GM21423 (cell line): ENCODE results near the gene ARID4B.
A peak's percentile ranks its signal among the peaks of the same experiment; 100 is the strongest.
"Not testable (repeated sequence)": the region's sequence is repeated elsewhere in the genome, so short reads cannot be mapped to it uniquely, and the experiment has no call there.

Experiments
- ATAC-seq: cut with Tn5 transposase; IDR thresholded peaks from one replicate; pipeline ENCODE4 v1.9.1; 2021; ENCODE audit warnings: mild to moderate bottlenecking, moderate library complexity; ENCODE audit not compliant: unreplicated experiment

Gene ARID4B, protein sequence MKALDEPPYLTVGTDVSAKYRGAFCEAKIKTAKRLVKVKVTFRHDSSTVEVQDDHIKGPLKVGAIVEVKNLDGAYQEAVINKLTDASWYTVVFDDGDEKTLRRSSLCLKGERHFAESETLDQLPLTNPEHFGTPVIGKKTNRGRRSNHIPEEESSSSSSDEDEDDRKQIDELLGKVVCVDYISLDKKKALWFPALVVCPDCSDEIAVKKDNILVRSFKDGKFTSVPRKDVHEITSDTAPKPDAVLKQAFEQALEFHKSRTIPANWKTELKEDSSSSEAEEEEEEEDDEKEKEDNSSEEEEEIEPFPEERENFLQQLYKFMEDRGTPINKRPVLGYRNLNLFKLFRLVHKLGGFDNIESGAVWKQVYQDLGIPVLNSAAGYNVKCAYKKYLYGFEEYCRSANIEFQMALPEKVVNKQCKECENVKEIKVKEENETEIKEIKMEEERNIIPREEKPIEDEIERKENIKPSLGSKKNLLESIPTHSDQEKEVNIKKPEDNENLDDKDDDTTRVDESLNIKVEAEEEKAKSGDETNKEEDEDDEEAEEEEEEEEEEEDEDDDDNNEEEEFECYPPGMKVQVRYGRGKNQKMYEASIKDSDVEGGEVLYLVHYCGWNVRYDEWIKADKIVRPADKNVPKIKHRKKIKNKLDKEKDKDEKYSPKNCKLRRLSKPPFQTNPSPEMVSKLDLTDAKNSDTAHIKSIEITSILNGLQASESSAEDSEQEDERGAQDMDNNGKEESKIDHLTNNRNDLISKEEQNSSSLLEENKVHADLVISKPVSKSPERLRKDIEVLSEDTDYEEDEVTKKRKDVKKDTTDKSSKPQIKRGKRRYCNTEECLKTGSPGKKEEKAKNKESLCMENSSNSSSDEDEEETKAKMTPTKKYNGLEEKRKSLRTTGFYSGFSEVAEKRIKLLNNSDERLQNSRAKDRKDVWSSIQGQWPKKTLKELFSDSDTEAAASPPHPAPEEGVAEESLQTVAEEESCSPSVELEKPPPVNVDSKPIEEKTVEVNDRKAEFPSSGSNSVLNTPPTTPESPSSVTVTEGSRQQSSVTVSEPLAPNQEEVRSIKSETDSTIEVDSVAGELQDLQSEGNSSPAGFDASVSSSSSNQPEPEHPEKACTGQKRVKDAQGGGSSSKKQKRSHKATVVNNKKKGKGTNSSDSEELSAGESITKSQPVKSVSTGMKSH (N-terminal part only)

DNA sequence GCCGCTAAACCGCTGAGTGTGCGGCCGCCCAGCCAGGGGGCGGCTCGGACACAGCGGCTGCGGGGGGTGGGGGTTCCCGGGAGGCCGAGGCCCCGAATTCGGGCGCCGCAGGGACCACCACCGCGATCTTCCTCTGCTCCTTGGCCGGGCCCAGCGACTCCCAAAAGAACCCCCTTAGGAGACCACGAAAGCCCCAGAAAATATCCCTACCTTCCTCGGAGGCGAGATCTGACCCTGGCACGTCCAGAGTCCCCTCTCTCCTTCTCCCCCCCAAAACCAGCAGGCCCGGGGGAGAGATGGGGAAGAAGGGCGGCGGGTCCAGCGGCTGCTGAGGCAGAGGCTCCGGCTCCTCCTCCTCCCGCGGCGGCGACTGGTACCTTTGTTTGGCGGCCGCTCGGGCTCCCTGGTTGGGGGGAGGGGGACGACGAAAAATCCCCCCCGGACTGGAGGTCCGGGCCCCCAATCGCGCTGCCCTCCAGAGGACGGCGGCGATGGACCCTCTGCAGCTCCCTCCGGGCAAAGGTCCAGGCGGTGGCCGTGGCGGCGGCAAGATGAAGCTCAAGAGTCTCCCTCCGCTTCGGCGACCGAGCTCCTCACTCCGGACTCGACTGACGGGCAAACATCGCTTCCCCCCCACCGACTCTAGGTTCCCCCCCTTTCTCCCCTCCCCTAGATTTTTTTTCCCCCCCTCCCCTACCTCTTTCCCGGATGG is at the start of gene ARID4B:
ARID4B (minus strand) TSS at position 621 of the 712 bp plus-strand sequence. CDS start 1,260 bp downstream, outside the sequence.
- ATAC-seq: peak; percentile 9

- no peak for ATAC-seq
These were observed 48.1 kb upstream of the ARID4B start for GRCh38 chr1:235375919-235376605.

- ATAC-seq: no peak
These were observed 41.8 kb upstream of the ARID4B start for GRCh38 chr1:235369802-235370201.

DNA sequence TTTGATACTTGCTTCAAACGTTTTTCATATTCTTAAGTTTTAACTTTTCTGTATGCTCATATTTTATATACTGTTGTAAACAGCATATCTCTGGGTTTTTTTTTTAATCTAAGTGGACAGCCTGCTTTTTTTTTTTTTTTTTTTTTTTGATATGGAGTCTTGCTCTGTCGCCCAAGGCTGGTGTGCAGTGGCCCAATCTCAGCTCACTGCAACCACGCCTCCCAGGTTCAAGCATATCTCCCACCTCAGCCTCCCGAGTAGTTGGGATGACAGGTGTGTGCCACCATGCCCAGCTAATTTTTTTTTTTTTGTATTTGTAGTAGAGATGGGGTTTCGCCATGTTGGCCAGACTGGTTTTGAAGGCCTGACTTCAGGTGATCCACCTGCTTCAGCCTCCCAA is 40.4 kb upstream of the ARID4B start:
- ATAC-seq: no peak

DNA sequence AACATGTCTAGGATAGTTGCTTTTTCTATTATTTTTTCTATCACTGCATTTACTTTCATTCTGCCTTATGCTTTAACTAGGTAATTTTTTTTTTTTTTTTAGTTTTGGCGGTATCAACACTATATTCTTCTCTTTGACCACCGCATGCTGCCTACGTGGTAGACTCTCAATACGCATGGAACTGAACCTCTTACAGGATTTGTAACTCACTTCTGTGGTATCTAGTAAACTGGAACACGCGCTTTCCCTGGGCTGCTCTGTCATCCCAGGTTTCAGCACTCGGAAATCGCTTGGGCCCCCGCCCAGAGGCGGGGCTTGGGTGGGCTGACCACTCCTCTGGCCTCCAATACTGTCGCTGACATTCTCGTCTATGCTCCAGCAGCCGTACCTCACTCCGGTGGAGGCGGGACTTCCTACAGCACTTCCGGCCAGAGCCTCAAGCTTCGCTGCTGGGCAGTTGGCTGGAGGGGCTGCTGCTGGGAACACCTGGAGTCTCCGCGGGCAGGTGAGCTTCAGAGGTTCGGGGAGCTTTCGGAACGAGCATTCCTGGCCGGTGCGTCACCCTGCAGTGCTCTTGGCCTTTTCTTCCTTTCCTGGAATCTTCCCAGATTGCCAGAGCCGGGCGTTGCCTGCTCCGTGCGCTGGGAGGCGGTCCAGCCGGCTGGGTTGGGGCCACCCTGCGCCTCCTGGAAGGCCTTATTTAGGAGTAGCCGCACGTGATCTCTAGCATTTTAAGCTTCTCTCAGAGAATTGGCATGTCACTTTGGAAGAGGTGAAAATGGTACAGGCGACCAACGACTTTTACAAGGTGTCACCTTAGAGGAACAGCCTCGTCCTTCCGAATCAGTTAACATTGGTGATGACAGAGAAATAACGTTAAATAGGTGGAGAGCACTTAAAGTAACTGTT is 39.3 kb upstream of the ARID4B start, which contains the start of gene TBCE:
TBCE (plus strand) TSS at position 428 of the 909 bp plus-strand sequence. CDS start 12,623 bp downstream, outside the sequence.
- peak; percentile 100 for ATAC-seq

- no peak for ATAC-seq
These were observed 38.3 kb upstream of the ARID4B start for GRCh38 chr1:235366286-235366685.

GRCh38 chr1:235364189-235364588 is 36.2 kb upstream of the ARID4B start:
- not testable (repeated sequence) for ATAC-seq

DNA sequence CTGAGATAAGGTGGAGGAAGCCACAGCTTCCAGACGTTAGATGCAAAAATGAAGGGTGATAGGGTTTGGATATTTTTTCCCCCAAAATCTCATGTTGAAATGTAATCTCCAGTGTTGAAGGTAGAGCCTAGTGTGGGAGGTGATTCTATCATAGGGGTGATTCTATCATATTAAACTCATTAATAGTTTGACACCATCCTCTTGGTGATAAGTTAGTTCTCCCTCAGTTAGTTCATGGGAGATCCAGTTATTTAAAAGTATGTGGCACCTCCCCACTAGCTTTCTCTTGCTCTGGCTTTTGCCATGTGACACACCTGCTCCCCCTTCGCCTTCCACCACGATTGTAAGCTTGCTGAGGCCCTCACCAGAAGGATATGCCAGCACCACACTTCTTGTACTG is 30.9 kb upstream of the ARID4B start:
- no peak for ATAC-seq

DNA sequence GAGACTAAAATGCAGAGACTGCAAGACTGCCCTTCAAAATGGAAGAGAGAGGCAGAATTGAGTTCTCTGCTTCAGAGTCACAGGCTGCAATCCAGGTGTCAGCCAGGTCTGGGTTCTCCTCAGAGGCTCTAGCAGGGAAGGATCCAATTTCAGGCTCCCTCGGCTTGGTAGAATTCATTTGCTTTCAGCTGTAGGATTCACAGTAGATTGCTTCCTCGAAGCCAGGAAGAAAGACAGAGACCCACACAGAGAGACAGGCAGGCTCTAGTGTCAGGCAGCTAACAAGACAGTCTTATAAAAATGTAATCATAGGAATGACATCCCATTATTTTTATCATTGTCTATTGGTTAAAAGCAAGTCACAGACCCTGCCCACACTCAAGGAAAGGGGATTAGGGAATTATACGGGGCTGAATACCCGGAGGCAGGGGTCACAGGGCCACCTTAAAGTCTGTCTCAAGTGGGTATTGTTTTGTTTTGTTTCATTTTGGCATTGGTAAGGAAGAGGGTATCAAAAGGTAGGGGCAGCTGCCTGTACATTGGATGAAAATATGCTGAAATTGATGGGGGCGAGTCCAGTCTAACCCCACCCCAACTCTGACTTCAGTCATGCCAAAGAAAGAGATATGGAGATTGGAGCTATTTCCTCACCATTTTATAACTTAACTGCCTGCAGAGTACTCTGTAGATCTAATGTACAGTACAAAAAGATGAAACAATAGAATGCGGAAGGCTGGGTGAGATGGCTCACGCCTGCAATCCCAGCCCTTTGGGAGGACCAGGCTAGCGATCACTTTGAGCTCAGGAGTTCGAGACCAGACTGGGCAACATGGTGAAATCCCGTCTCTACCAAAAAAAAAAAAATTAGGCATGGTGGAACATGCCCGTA is 29.8 kb upstream of the ARID4B start:
- ATAC-seq: no peak

DNA sequence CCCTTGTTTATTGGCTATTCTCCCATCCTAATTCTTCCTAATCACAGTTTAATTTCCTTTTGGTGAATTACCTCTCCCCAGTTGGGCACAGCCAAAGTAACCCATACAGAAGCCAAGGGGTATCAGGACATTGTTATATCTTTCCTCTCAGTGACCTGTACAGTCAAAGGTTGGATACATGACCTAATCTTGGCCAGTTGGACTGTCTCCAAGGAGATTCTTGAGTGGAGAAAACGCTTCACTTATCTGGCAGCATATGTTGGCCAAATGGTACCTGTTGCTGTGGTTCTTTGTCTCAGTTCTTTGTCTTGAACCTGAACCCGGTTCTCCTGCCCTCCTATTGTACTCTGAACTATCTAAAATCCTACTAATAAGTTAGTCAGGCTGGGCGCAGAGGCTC is 23.9 kb upstream of the ARID4B start:
- no peak for ATAC-seq

DNA sequence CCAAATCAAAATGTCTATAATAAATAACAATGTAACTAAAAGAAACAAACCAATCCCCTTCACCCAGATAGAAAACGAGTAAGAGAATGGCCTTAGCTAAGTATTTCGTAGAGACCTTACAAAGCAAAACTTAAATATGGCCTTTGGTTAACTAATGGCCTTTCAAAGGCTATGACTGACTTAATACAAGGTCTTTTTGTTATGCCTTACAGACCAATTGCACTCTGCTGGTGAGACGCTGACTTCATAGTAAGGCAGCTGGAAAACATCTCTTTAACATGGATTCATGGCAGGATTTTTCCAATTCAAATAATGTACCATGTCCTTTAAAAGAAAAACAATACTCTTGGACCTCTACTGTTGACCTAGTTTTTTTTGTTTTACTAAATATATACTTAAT is 23.5 kb upstream of the ARID4B start:
- no peak for ATAC-seq

DNA sequence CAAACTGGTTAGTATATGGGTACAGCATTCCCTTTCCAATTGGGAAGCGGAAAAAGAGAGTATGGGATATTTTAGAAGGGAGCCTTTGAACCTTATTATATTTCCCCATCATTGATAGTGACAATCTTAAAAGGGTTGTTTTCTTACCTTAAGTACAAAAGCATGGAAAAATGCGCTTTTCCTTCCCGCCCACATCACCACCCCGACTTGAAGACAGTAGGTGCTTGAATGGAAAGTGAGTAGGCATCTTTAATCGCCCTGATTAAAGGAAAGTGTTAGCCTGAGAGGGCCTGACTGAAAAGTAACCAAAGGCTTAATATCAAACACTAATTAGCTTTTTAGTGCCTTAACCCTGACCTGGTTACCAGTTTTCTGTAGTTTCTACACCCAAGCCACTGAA is 15.7 kb upstream of the ARID4B start:
- no peak for ATAC-seq

DNA sequence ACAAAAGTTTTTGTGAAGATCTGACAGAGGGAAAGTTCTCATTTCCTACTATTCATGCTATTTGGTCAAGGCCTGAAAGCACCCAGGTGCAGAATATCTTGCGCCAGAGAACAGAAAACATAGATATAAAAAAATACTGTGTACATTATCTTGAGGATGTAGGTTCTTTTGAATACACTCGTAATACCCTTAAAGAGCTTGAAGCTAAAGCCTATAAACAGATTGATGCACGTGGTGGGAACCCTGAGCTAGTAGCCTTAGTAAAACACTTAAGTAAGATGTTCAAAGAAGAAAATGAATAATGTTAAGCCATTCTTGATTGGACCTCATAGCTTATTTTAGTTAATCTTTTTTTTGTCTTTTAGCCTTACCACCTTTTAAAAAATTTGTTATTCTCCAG is 14.5 kb upstream of the ARID4B start:
- no peak for ATAC-seq

GRCh38 chr1:235342039-235342438 is 14.1 kb upstream of the ARID4B start:
- no peak for ATAC-seq

DNA sequence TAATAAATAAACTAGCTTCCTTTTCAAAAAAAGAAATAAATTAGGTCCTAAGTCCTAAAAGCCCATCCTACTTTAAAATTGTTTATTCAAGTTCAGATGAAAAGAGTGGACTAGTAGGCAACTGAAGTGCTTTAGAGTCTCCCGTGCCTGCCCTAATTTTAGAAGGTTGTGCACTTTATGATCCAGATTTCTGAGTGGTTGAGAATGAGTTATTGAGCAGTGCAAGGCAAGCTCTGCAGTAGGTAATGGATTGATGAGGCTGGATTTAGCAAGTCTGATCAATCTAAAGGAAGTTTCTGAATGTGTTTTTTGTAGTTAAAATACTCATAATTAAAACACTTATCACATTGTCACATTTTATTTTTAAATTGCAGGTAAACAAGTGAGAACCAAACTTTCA is 13.4 kb upstream of the ARID4B start:
- ATAC-seq: no peak

DNA sequence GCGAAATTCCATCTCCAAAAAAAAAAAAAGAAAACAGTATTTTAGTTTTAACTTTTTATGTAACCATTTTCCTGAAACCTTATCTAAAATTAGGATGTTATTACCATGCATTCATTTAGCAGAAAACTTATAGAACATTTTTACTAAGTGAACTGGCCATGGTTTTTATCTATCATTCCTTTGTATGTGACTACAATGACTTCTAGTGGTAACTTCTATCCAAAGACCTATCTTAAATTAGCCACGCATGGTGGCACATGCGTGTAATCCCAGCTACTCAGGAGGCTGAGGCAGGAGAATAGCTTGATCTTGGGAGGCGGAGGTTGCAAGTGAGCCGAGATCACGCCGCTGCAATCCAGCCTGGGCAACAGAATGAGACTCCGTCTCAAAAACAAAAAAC is 11.8 kb upstream of the ARID4B start:
- no peak for ATAC-seq

DNA sequence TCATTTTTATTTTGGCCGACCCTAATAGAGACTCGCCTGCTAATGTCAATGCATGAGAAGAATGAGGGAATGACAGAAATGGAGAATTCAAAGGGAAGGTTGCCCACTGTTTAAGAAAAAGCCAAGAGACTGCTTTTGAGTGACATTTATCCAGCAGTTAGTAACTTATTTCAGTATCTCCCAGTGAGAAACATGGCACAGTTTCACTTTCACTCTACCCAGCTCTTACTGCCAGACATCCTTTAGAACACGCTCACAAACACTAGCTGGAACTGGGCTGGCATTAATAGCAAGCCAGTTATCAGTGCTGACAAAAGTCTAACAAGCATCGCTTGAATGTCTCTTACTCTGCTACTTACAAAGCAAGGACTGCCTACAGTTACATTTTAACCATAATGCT is 8.9 kb upstream of the ARID4B start:
- ATAC-seq: no peak

GRCh38 chr1:235331401-235331800 is 3.4 kb upstream of the ARID4B start:
- ATAC-seq: no peak
